Caco-2 (cell line): ENCODE data around the gene GID8. TPM values are rescaled to one million over a fixed set of nuclear protein-coding genes. Genes with fewer than 3 reads are reported as not detected.

Source experiments
- BruUV-seq: library from RNA; stranded (reverse); fragments of 400-500 nt; replicated peaks from 2 replicates; lab custom pipeline; 2021; lab: Mats Ljungman, UMichigan
- CTCF ChIA-PET: fragments of 300-600 bp; sonication (Branson Sonifier 250); formaldehyde crosslinking; loops from one replicate; lab custom pipeline; 2022; ENCODE audit warnings: antibody characterized with exemption; lab: Charles Lee
- POLR2A ChIA-PET: fragments of 300-600 bp; sonication (Branson Sonifier 250); formaldehyde crosslinking; loops from one replicate; lab custom pipeline; 2022; ENCODE audit warnings: antibody characterized with exemption; lab: Charles Lee
- DNase-seq, 2 experiments: peaks; one replicate each; pipeline versions ENCODE4 v3.0.0 to v3.0.0-alpha.2; 2020 to 2022
- H3K27me3 ChIP-seq: replicated peaks from 2 replicates; pipeline ENCODE4 v1.6.0; 2011; ENCODE audit warnings: low read length; ENCODE audit not compliant: control insufficient read depth, insufficient read depth
- H3K36me3 ChIP-seq: 2 replicates; pipeline ENCODE4 v1.5.1; 2011; ENCODE audit warnings: low read length; ENCODE audit not compliant: control insufficient read depth, insufficient read depth
- H3K4me1 ChIP-seq: fragments of 250-450 bp; sonication (Bioruptor Pico); 2 replicates; pipeline ENCODE4 v1.5.1; 2020; ENCODE audit warnings: mild to moderate bottlenecking
- H3K4me3 ChIP-seq: 2 replicates; pipeline ENCODE4 v1.5.1; 2011; ENCODE audit warnings: low read depth, mild to moderate bottlenecking, control low read depth, low read length
- H3K9me3 ChIP-seq: fragments of 250-450 bp; sonication (Bioruptor Pico); 2 replicates; pipeline ENCODE4 v1.5.1; 2020; ENCODE audit warnings: mild to moderate bottlenecking, moderate library complexity
- H3K27ac Mint-ChIP-seq: one replicate; pipeline ENCODE4 v1.8.0; 2022; ENCODE audit warnings: mixed read lengths; ENCODE audit not compliant: unreplicated experiment
- H3K27me3 Mint-ChIP-seq: one replicate; pipeline ENCODE4 v1.8.0; 2022; ENCODE audit warnings: mixed read lengths; ENCODE audit not compliant: insufficient read depth, unreplicated experiment
- H3K36me3 Mint-ChIP-seq: one replicate; pipeline ENCODE4 v1.8.0; 2022; ENCODE audit warnings: mild to moderate bottlenecking, mixed read lengths; ENCODE audit not compliant: insufficient read depth, unreplicated experiment
- H3K4me1 Mint-ChIP-seq: one replicate; pipeline ENCODE4 v1.8.0; 2022; ENCODE audit warnings: low read depth, mixed read lengths; ENCODE audit not compliant: unreplicated experiment
- H3K4me3 Mint-ChIP-seq: one replicate; pipeline ENCODE4 v1.8.0; 2022; ENCODE audit warnings: mild to moderate bottlenecking, moderate library complexity, mixed read lengths; ENCODE audit not compliant: unreplicated experiment
- H3K9me3 Mint-ChIP-seq: one replicate; pipeline ENCODE4 v1.8.0; 2022; ENCODE audit warnings: mixed read lengths; ENCODE audit not compliant: unreplicated experiment
- CTCF ChIP-seq, 2 experiments: fragments of 200-600 bp in 1 of 2; IDR thresholded peaks; 1 replicate in 1 of 2; 2 replicates in 1 of 2; pipeline versions ENCODE4 v1.5.1 to v1.8.0; 2011 to 2022; ENCODE audit warnings: antibody characterized with exemption in 1 of 2, control low read depth in 1 of 2, inconsistent platforms in 1 of 2, low read depth in 1 of 2, low read length in 1 of 2, mild to moderate bottlenecking in 1 of 2, moderate library complexity in 1 of 2; ENCODE audit not compliant: insufficient read depth in 1 of 2, severe bottlenecking in 1 of 2, unreplicated experiment in 1 of 2
- intact Hi-C: fragments of 100-400 bp; cut with micrococcal nuclease; formaldehyde crosslinking; loops from one replicate; pipeline ENCODE4 v1.10.0; 2022; ENCODE audit not compliant: unreplicated experiment
- total RNA-seq: library from RNA; stranded (reverse); gene quantifications from 2 replicates; pipeline ENCODE4 v1.2.3, GENCODE V29; 2022

Gene GID8
- total RNA-seq, 1 experiment from 2014 or later: 133 TPM

DNA sequence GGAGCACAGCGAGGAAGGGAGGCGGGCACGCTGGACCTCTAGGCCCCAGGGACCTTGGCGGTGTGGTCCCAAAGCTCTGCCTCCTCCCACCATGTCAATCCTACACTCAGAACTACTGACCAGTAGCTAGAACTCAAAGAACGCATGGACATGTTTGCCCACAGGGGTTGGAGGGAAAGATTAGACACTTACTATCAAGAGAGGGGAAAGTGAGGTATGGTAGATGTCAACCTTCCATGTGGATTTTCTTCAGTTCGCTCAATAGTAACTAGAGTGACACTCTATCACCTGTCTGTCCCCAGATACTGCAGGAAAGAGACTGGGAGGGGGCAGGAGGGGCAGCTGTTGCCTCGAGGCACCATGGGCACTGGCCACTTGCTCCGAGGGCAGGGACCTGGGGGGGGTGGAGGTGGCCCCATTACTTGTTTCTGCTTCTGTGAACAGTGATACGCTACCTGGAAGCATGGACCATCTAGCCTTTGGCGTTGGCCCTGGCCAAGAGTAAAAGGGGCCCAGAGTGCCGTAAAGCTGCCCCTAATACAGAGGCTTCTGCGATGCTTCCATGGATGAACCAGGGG, 10.7 kb upstream of the GID8 start:
- no peak for TF ChIP-seq CTCF (IDR thresholded peaks at IDR 0.05; ENCODE audit: insufficient read depth in 1 of 2, low read depth in 1 of 2, low read length in 1 of 2, severe bottlenecking in 1 of 2, unreplicated experiment in 1 of 2)
- H3K4me1 ChIP-seq: peaks cover 30% of the 10 kb centered on the region
- intact Hi-C loops: no loop called here
- Mint-ChIP-seq H3K4me3 (peak overlapping the region; percentile 93), H3K27ac (peak overlapping the region; percentile 95), H3K36me3 (peaks cover 51% of the 10 kb centered on the region), H3K4me1 (peaks cover 36% of the 10 kb centered on the region), H3K9me3 (no peaks in the 10 kb centered on the region), H3K27me3 (no peaks in the 10 kb centered on the region)
- H3K9me3 ChIP-seq: no peaks in the 10 kb centered on the region
- peak; percentile 47 to 54 for DNase-seq
- no peaks in the 10 kb centered on the region for H3K27me3 ChIP-seq
- ChIA-PET POLR2A (interaction anchor here (1.0 to 1.8 kb wide), 3 partner anchors 8 to 19 kb away, joined by 3 to 19 read pairs (median 7); partner anchors contain the start of gene GID8), CTCF (interaction anchor here (0.6 to 1.8 kb wide), 6 partner anchors 8 to 133 kb away, joined by 3 to 9 read pairs (median 4); no protein-coding TSS in a partner anchor)
- peaks cover 1% of the 10 kb centered on the region; the same call in 1 of the 2 replicates for H3K36me3 ChIP-seq
- H3K4me3 ChIP-seq: peak overlapping the region; percentile 99
- BruUV-seq: TSS peak; percentile 38

DNA sequence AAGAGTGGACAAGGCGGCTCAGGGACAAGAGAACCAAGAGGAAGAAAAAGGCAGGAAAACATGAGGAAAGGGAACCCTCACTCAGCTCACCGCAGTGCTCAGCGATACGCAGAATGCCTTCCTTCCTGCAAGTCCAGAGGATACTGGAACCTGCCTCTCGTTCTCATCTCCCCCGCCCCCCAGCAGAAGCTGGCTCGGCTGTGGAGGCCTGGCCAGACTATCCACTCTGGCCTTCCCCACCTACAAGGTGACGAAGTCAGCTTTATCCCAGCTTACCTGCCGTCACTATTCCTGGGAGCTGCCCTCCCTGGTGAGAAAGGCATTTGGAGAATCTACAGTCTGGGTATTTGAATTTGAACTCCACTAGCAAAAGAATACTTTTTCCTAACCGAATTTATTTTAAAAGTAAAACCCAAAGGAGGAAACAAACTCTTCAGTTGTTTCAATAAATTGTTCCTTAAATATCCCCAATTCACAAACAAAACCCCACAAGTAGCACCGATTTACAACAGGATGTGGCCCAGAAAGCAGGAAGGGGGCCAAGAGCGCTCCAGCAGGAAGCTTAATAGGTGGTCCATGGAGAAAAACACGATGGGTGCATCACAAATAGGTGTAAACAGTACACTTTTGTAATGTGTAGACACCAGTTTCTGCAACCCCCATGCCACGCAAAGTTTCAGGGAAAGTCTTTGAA, 9.6 kb upstream of the GID8 start:
- no TSS peak for BruUV-seq
- Mint-ChIP-seq H3K36me3 (peaks cover 45% of the 10 kb centered on the region), H3K9me3 (no peaks in the 10 kb centered on the region), H3K4me1 (peaks cover 28% of the 10 kb centered on the region), H3K27ac (peak overlapping the region; percentile 22), H3K4me3 (no peak overlapping the region), H3K27me3 (no peaks in the 10 kb centered on the region)
- Histone ChIP-seq H3K4me1 (peaks cover 26% of the 10 kb centered on the region), H3K9me3 (no peaks in the 10 kb centered on the region), H3K36me3 (no peaks in the 10 kb centered on the region), H3K27me3 (no peaks in the 10 kb centered on the region), H3K4me3 (no peak overlapping the region)
- peak in 1 of 2 experiments; percentile 42 for DNase-seq
- CTCF ChIA-PET: interaction anchor here (0.6 to 1.8 kb wide), 2 partner anchors 21 to 127 kb away, joined by 3 to 5 read pairs; no protein-coding TSS in a partner anchor
- no peak for TF ChIP-seq CTCF (IDR thresholded peaks at IDR 0.05; ENCODE audit: insufficient read depth in 1 of 2, low read depth in 1 of 2, low read length in 1 of 2, severe bottlenecking in 1 of 2, unreplicated experiment in 1 of 2)
- intact Hi-C loops: no loop called here
- POLR2A ChIA-PET: no interaction called here

DNA sequence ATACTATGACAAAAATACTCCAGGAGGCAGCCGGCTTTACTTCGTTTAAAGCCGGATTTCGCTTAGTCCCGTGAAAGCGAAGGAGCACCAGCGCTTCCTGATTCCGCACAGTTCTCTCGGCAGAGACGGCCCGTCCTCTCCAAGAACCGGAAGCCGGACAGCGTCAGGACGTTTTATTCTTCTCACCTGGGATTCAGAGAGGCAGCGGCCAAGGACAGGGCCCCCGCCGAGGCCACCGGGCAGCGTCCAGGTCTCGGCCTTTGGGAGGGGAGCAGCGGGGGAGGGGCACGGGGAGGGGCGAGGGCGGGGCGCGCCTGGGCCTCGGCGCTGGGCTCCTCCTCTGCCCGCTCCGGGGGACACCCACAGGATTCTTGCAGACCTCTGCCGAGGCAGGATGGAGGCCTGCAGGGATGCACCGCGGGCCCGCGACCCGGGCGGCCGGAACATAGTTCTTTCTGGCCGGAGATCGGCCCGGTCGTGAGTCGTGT, 8.9 kb upstream of the GID8 start:
- peaks cover 45% of the 10 kb centered on the region for H3K36me3 Mint-ChIP-seq
- POLR2A ChIA-PET: no interaction called here
- no TSS peak for BruUV-seq
- 0 out of 2 replicates have a peak, but pooled peaks cover 2% of the 10 kb centered on the region for H3K36me3 ChIP-seq
- no peaks in the 10 kb centered on the region for H3K9me3 Mint-ChIP-seq
- H3K9me3 ChIP-seq: no peaks in the 10 kb centered on the region
- TF ChIP-seq CTCF (IDR thresholded peaks at IDR 0.05; ENCODE audit: insufficient read depth in 1 of 2, low read depth in 1 of 2, low read length in 1 of 2, severe bottlenecking in 1 of 2, unreplicated experiment in 1 of 2): no peak
- no peak overlapping the region for H3K4me3 ChIP-seq
- no peak overlapping the region for H3K4me3 Mint-ChIP-seq
- no peaks in the 10 kb centered on the region for H3K27me3 Mint-ChIP-seq
- DNase-seq: peak in 1 of 2 experiments; percentile 49
- peaks cover 23% of the 10 kb centered on the region for H3K4me1 Mint-ChIP-seq
- intact Hi-C loops: no loop called here
- CTCF ChIA-PET: no interaction called here
- H3K4me1 ChIP-seq: peaks cover 19% of the 10 kb centered on the region
- no peaks in the 10 kb centered on the region for H3K27me3 ChIP-seq
- H3K27ac Mint-ChIP-seq: peak overlapping the region; percentile 22
